Activated CD8-positive, alpha-beta T cell treated with anti-CD3 and anti-CD28 coated beads, Interleukin-2, amount 10 ng/mL, durations not matched to agents 7 days and 5 days (primary cell): Measurements from ENCODE around the gene CHST8. TPM values are rescaled to one million over a fixed set of nuclear protein-coding genes. Genes with fewer than 3 reads are reported as not detected.

Experiments
- ATAC-seq: fragments of 150-1000 bp; cut with Tn5 transposase; one replicate; pipeline ENCODE4 v1.10.0; 2021; ENCODE audit warnings: moderate library complexity
- CTCF ChIA-PET: fragments of 350-600 bp; sonication (Branson Sonifier 250); formaldehyde crosslinking; loops from one replicate; lab custom pipeline; 2021; ENCODE audit warnings: antibody characterized with exemption; lab: Charles Lee
- POLR2A ChIA-PET: fragments of 350-600 bp; sonication (Branson Sonifier 250); formaldehyde crosslinking; loops from one replicate; lab custom pipeline; 2021; ENCODE audit warnings: antibody characterized with exemption; lab: Charles Lee
- DNase-seq: peaks from one replicate; pipeline ENCODE4 v3.0.0-alpha.2; 2020
- H3K27ac Mint-ChIP-seq: one replicate; pipeline ENCODE4 v1.8.0; 2021; ENCODE audit warnings: mild to moderate bottlenecking, mixed read lengths
- H3K27me3 Mint-ChIP-seq: one replicate; pipeline ENCODE4 v1.8.0; 2021; ENCODE audit warnings: low read depth, mixed read lengths
- H3K36me3 Mint-ChIP-seq: one replicate; pipeline ENCODE4 v1.8.0; 2021; ENCODE audit warnings: low read depth, mixed read lengths
- H3K4me1 Mint-ChIP-seq: one replicate; pipeline ENCODE4 v1.8.0; 2021; ENCODE audit warnings: low read depth, mixed read lengths
- H3K4me3 Mint-ChIP-seq: one replicate; pipeline ENCODE4 v1.8.0; 2021; ENCODE audit warnings: mild to moderate bottlenecking, mixed read lengths
- H3K9me3 Mint-ChIP-seq: one replicate; pipeline ENCODE4 v1.8.0; 2022; ENCODE audit warnings: mixed read lengths; ENCODE audit not compliant: insufficient read depth
- total RNA-seq, 2 experiments: library from RNA; stranded (reverse); gene quantifications; one replicate each; pipeline ENCODE4 v1.2.3, GENCODE V29; 2021

The CHST8 gene
- total RNA-seq, result not detected

- H3K9me3 Mint-ChIP-seq, result no peaks in the 10 kb centered on the region
- POLR2A ChIA-PET, result no interaction called here
- H3K4me1 Mint-ChIP-seq, result no peaks in the 10 kb centered on the region
- no peak within 1 kb of the TSS for H3K4me3 Mint-ChIP-seq
- no peak within 1 kb of the TSS for H3K27ac Mint-ChIP-seq
- ATAC-seq, result no peak
- H3K27me3 Mint-ChIP-seq, result peaks cover 39% of the 10 kb centered on the region
- H3K36me3 Mint-ChIP-seq, result no peaks in the 10 kb centered on the region
- CTCF ChIA-PET, result no interaction called here
- DNase-seq, result no peak
Measured at GRCh38 chr19:33621811-33622504, at the start of gene CHST8. Gene CHST8 (plus strand): TSS chr19:33621953. CDS start chr19:33689262, 67,309 bp downstream.

GRCh38 chr19:33572929-33573328 lies 48.8 kb upstream of the CHST8 start:
- ATAC-seq (no peak), DNase-seq (no peak)
- POLR2A ChIA-PET, result no interaction called here
- H3K4me1 Mint-ChIP-seq, result no peaks in the 10 kb centered on the region
- peaks cover 9% of the 10 kb centered on the region for H3K27me3 Mint-ChIP-seq
- H3K4me3 Mint-ChIP-seq, result no peak overlapping the region
- peaks cover 11% of the 10 kb centered on the region for H3K9me3 Mint-ChIP-seq
- H3K36me3 Mint-ChIP-seq, result no peaks in the 10 kb centered on the region
- CTCF ChIA-PET, result no interaction called here
- no peak overlapping the region for H3K27ac Mint-ChIP-seq

GRCh38 chr19:33574824-33575223 lies 46.9 kb upstream of the CHST8 start:
- Mint-ChIP-seq H3K36me3 (no peaks in the 10 kb centered on the region), H3K4me1 (no peaks in the 10 kb centered on the region), H3K27me3 (peaks cover 9% of the 10 kb centered on the region), H3K9me3 (peaks cover 11% of the 10 kb centered on the region), H3K4me3 (no peak overlapping the region), H3K27ac (no peak overlapping the region)
- ATAC-seq (no peak), DNase-seq (no peak)
- CTCF ChIA-PET, result no interaction called here
- POLR2A ChIA-PET, result no interaction called here

GRCh38 chr19:33578697-33579096 lies 43.1 kb upstream of the CHST8 start:
- no peak for DNase-seq
- Mint-ChIP-seq H3K9me3 (peaks cover 7% of the 10 kb centered on the region), H3K4me3 (no peak overlapping the region), H3K27ac (no peak overlapping the region), H3K4me1 (no peaks in the 10 kb centered on the region), H3K36me3 (no peaks in the 10 kb centered on the region), H3K27me3 (no peaks in the 10 kb centered on the region)
- ChIA-PET POLR2A (no interaction called here), CTCF (no interaction called here)
- no peak for ATAC-seq

GRCh38 chr19:33580026-33580644 lies 41.6 kb upstream of the CHST8 start:
- ATAC-seq, result no peak
- POLR2A ChIA-PET, result no interaction called here
- no peaks in the 10 kb centered on the region for H3K36me3 Mint-ChIP-seq
- DNase-seq, result no peak
- no peak overlapping the region for H3K27ac Mint-ChIP-seq
- H3K9me3 Mint-ChIP-seq, result no peaks in the 10 kb centered on the region
- no peaks in the 10 kb centered on the region for H3K4me1 Mint-ChIP-seq
- H3K27me3 Mint-ChIP-seq, result no peaks in the 10 kb centered on the region
- CTCF ChIA-PET, result no interaction called here
- no peak overlapping the region for H3K4me3 Mint-ChIP-seq

GRCh38 chr19:33580645-33581037 lies 41.1 kb upstream of the CHST8 start:
- no peak for ATAC-seq
- Mint-ChIP-seq H3K27ac (no peak overlapping the region), H3K36me3 (no peaks in the 10 kb centered on the region), H3K4me3 (no peak overlapping the region), H3K27me3 (no peaks in the 10 kb centered on the region), H3K4me1 (no peaks in the 10 kb centered on the region), H3K9me3 (no peaks in the 10 kb centered on the region)
- ChIA-PET POLR2A (no interaction called here), CTCF (no interaction called here)
- no peak for DNase-seq

- ATAC-seq (no peak), DNase-seq (no peak)
- no peaks in the 10 kb centered on the region for H3K9me3 Mint-ChIP-seq
- H3K27me3 Mint-ChIP-seq, result no peaks in the 10 kb centered on the region
- no peak overlapping the region for H3K27ac Mint-ChIP-seq
- POLR2A ChIA-PET, result no interaction called here
- H3K4me3 Mint-ChIP-seq, result no peak overlapping the region
- CTCF ChIA-PET, result no interaction called here
- no peaks in the 10 kb centered on the region for H3K36me3 Mint-ChIP-seq
- no peaks in the 10 kb centered on the region for H3K4me1 Mint-ChIP-seq
Measured at GRCh38 chr19:33582914-33583313, 38.8 kb upstream of the CHST8 start.

- DNase-seq (no peak), ATAC-seq (no peak)
- ChIA-PET CTCF (no interaction called here), POLR2A (no interaction called here)
- no peak overlapping the region for H3K4me3 Mint-ChIP-seq
- no peaks in the 10 kb centered on the region for H3K27me3 Mint-ChIP-seq
- H3K27ac Mint-ChIP-seq, result no peak overlapping the region
- no peaks in the 10 kb centered on the region for H3K9me3 Mint-ChIP-seq
- no peaks in the 10 kb centered on the region for H3K4me1 Mint-ChIP-seq
- H3K36me3 Mint-ChIP-seq, result no peaks in the 10 kb centered on the region
Measured at GRCh38 chr19:33587150-33587549, 34.6 kb upstream of the CHST8 start.

GRCh38 chr19:33590224-33590623 lies 31.5 kb upstream of the CHST8 start:
- Mint-ChIP-seq H3K4me3 (no peak overlapping the region), H3K9me3 (no peaks in the 10 kb centered on the region), H3K4me1 (no peaks in the 10 kb centered on the region), H3K36me3 (no peaks in the 10 kb centered on the region), H3K27me3 (no peaks in the 10 kb centered on the region), H3K27ac (no peak overlapping the region)
- CTCF ChIA-PET, result no interaction called here
- POLR2A ChIA-PET, result no interaction called here
- DNase-seq, result no peak
- ATAC-seq, result no peak

GRCh38 chr19:33595783-33596182 lies 26.0 kb upstream of the CHST8 start:
- CTCF ChIA-PET, result no interaction called here
- peaks cover under 1% of the 10 kb centered on the region for H3K9me3 Mint-ChIP-seq
- H3K27me3 Mint-ChIP-seq, result no peaks in the 10 kb centered on the region
- no peak overlapping the region for H3K4me3 Mint-ChIP-seq
- no peak for ATAC-seq
- no peaks in the 10 kb centered on the region for H3K36me3 Mint-ChIP-seq
- DNase-seq, result no peak
- POLR2A ChIA-PET, result no interaction called here
- H3K4me1 Mint-ChIP-seq, result no peaks in the 10 kb centered on the region
- no peak overlapping the region for H3K27ac Mint-ChIP-seq

GRCh38 chr19:33601583-33601982 lies 20.2 kb upstream of the CHST8 start:
- Mint-ChIP-seq H3K27me3 (no peaks in the 10 kb centered on the region), H3K9me3 (peaks cover 17% of the 10 kb centered on the region), H3K4me1 (no peaks in the 10 kb centered on the region), H3K27ac (no peak overlapping the region), H3K36me3 (no peaks in the 10 kb centered on the region), H3K4me3 (no peak overlapping the region)
- CTCF ChIA-PET, result no interaction called here
- DNase-seq (no peak), ATAC-seq (no peak)
- POLR2A ChIA-PET, result no interaction called here

- no peaks in the 10 kb centered on the region for H3K36me3 Mint-ChIP-seq
- CTCF ChIA-PET, result no interaction called here
Measured at GRCh38 chr19:33602576-33603204, 19.1 kb upstream of the CHST8 start.

More at GRCh38 chr19:33602576-33603204, 19.1 kb upstream of the CHST8 start:
- ATAC-seq, result no peak
- H3K9me3 Mint-ChIP-seq, result peaks cover 17% of the 10 kb centered on the region
- no peak overlapping the region for H3K27ac Mint-ChIP-seq
- H3K27me3 Mint-ChIP-seq, result no peaks in the 10 kb centered on the region
- no peaks in the 10 kb centered on the region for H3K4me1 Mint-ChIP-seq
- POLR2A ChIA-PET, result no interaction called here
- H3K4me3 Mint-ChIP-seq, result no peak overlapping the region
- no peak for DNase-seq
